ENCODE data around the gene TMEM87B. TPM values are rescaled to one million over a fixed set of nuclear protein-coding genes. Genes with fewer than 3 reads are reported as not detected.

The TMEM87B gene
- total and polyA plus RNA-seq, 10 of the 15 experiments (the other 5 are each of a cell fraction or from before 2014, with no cell fraction given): 5.7 to 20.6 (median 12.3) TPM

DNA sequence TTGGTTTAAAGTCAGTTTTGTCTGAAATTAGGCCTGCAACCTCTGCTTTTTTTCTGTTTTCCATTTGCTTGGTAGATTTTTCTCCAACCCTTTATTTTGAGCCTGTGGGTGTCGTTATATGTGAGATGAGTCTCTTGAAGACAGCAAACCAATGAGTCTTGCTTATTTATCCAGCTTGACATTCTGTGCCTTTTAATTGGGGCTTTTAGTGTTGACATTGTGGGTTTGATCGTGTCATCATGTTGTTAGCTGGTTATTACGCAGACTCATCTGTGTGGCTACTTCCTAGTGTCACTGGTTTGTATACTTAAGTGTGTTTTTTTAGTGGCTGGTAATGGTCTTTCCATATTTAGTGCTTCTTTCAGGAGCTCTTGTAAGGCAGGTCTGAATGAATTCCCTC lies 18.8 kb downstream of the TMEM87B start:
- DNase-seq (ENCODE audit: low read depth, low spot score) (no peak), FAIRE-seq (no peak), ATAC-seq (no peak)
- SMC1A ChIA-PET (ENCODE audit: uncharacterized antibody, unreplicated experiment): interaction anchor here (3.3 kb wide), 1 partner anchor 11 kb away, joined by 10 read pairs; no protein-coding TSS in a partner anchor
- CTCF ChIA-PET: interaction anchor here (1.1 to 1.3 kb wide), 2 partner anchors 10 to 12 kb away, joined by 3 to 4 read pairs; no protein-coding TSS in a partner anchor
- TF ChIP-seq HDAC2 (IDR thresholded peaks at IDR 0.05): no peak
- no peak for TF ChIP-seq CHD1 (IDR thresholded peaks at IDR 0.05; ENCODE audit: low read depth, low read length)
- TF ChIP-seq BHLHE40 (IDR thresholded peaks at IDR 0.05; ENCODE audit: borderline replicate concordance in 1 of 2, low read depth in 2 of 2, low read length in 1 of 2): no peak
- TF ChIP-seq CBX5 (IDR thresholded peaks at IDR 0.05; ENCODE audit: low read depth): peak; percentile 49; the same call in 1 of the 2 replicates
- Histone ChIP-seq H3K4me2 (ENCODE audit: control insufficient read depth, insufficient read depth) (no peak overlapping the region), H3K9ac (ENCODE audit: control insufficient read depth, insufficient read depth, low read length) (no peak overlapping the region), H3K27ac (ENCODE audit: control insufficient read depth, insufficient read depth) (no peak overlapping the region), H3K4me1 (ENCODE audit: control insufficient read depth, insufficient read depth, low read length) (peaks cover 9% of the 10 kb centered on the region), H3K36me3 (ENCODE audit: control insufficient read depth in 2 of 2, insufficient read depth in 2 of 2, low read length in 1 of 2) (peaks cover 7 to 14% of the 10 kb centered on the region in 2 experiments; a peak in 3 of 4 replicates), H4K20me1 (ENCODE audit: control insufficient read depth, insufficient read depth) (no peaks in the 10 kb centered on the region), H2AFZ (ENCODE audit: control insufficient read depth, low read depth, low read length) (no peak overlapping the region), H3K27me3 (replicated peaks in 1 of 2; ENCODE audit: control insufficient read depth in 2 of 2, insufficient read depth in 2 of 2, low read length in 1 of 2) (no peaks in the 10 kb centered on the region), H3K9me3 (replicated peaks; ENCODE audit: control insufficient read depth, insufficient read depth, low read length) (peaks cover 14% of the 10 kb centered on the region), H3K79me2 (ENCODE audit: control insufficient read depth, insufficient read depth, low read length) (peaks cover 3% of the 10 kb centered on the region; the same call in 1 of the 2 replicates), H3K4me3 (no peak overlapping the region)
- in situ Hi-C loops (cut with MboI): no loop called here
- no TSS peak for BruUV-seq (replicated peaks)
- intact Hi-C loops (cut with micrococcal nuclease; ENCODE audit: unreplicated experiment): no loop called here
- RAD21 ChIA-PET (ENCODE audit: unreplicated experiment): no interaction called here
- POLR2A ChIA-PET: no interaction called here
- 80% methylated on average over 3 of the region's 3 CpGs for WGBS (ENCODE audit: insufficient coverage, insufficient replicate concordance, low lambda C conversion rate, missing lambda C conversion rate)

- Histone ChIP-seq H3K79me2 (ENCODE audit: control insufficient read depth, insufficient read depth, low read length) (peaks cover 3% of the 10 kb centered on the region; the same call in 1 of the 2 replicates), H3K4me1 (ENCODE audit: control insufficient read depth, insufficient read depth, low read length) (peaks cover 9% of the 10 kb centered on the region), H2AFZ (ENCODE audit: control insufficient read depth, low read depth, low read length) (no peak overlapping the region), H3K9ac (ENCODE audit: control insufficient read depth, insufficient read depth, low read length) (no peak overlapping the region), H3K27me3 (replicated peaks in 1 of 2; ENCODE audit: control insufficient read depth in 2 of 2, insufficient read depth in 2 of 2, low read length in 1 of 2) (no peaks in the 10 kb centered on the region), H4K20me1 (ENCODE audit: control insufficient read depth, insufficient read depth) (no peaks in the 10 kb centered on the region), H3K4me2 (ENCODE audit: control insufficient read depth, insufficient read depth) (no peak overlapping the region), H3K9me3 (replicated peaks; ENCODE audit: control insufficient read depth, insufficient read depth, low read length) (peaks cover 13% of the 10 kb centered on the region), H3K4me3 (no peak overlapping the region), H3K36me3 (ENCODE audit: control insufficient read depth in 2 of 2, insufficient read depth in 2 of 2, low read length in 1 of 2) (peaks cover 7 to 14% of the 10 kb centered on the region in 2 experiments), H3K27ac (ENCODE audit: control insufficient read depth, insufficient read depth) (no peak overlapping the region)
- SMC1A ChIA-PET (ENCODE audit: uncharacterized antibody, unreplicated experiment): interaction anchor here (1.3 to 3.3 kb wide), 2 partner anchors 11 to 41 kb away, joined by 3 to 10 read pairs; no protein-coding TSS in a partner anchor
- 79% methylated on average over 1 of the region's 1 CpG for WGBS (ENCODE audit: insufficient coverage, insufficient replicate concordance, low lambda C conversion rate, missing lambda C conversion rate)
- ATAC-seq (no peak), FAIRE-seq (no peak), DNase-seq (ENCODE audit: low read depth, low spot score) (no peak)
- intact Hi-C loops (cut with micrococcal nuclease; ENCODE audit: unreplicated experiment) (no loop called here), in situ Hi-C loops (cut with MboI) (no loop called here)
- POLR2A ChIA-PET: no interaction called here
- no TSS peak for BruUV-seq (replicated peaks)
- RAD21 ChIA-PET (ENCODE audit: unreplicated experiment): no interaction called here
- CTCF ChIA-PET: interaction anchor here (0.6 to 1.3 kb wide), 5 partner anchors 11 to 155 kb away, joined by 3 to 4 read pairs (median 3); no protein-coding TSS in a partner anchor
- TF ChIP-seq NR2C1 (IDR thresholded peaks at IDR 0.05): no peak
- TF ChIP-seq NFYA (IDR thresholded peaks at IDR 0.05; ENCODE audit: borderline replicate concordance, low read depth, low read length): no peak
- no peak for TF ChIP-seq NBN (IDR thresholded peaks at IDR 0.05)
- TF ChIP-seq ZNF24 (IDR thresholded peaks at IDR 0.05): no peak
- TF ChIP-seq ASH2L (IDR thresholded peaks at IDR 0.05; ENCODE audit: borderline replicate concordance, low read depth): no peak
- TF ChIP-seq HDAC2 (IDR thresholded peaks at IDR 0.05): no peak
- TF ChIP-seq, protein P1, sequence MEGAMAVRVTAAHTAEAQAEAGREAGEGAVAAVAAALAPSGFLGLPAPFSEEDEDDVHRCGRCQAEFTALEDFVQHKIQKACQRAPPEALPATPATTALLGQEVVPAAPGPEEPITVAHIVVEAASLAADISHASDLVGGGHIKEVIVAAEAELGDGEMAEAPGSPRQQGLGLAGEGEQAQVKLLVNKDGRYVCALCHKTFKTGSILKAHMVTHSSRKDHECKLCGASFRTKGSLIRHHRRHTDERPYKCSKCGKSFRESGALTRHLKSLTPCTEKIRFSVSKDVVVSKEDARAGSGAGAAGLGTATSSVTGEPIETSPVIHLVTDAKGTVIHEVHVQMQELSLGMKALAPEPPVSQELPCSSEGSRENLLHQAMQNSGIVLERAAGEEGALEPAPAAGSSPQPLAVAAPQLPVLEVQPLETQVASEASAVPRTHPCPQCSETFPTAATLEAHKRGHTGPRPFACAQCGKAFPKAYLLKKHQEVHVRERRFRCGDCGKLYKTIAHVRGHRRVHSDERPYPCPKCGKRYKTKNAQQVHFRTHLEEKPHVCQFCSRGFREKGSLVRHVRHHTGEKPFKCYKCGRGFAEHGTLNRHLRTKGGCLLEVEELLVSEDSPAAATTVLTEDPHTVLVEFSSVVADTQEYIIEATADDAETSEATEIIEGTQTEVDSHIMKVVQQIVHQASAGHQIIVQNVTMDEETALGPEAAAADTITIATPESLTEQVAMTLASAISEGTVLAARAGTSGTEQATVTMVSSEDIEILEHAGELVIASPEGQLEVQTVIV (IDR thresholded peaks at IDR 0.05; ENCODE audit: borderline replicate concordance, partially characterized antibody): no peak
- TF ChIP-seq TCF3 (IDR thresholded peaks at IDR 0.05; ENCODE audit: borderline replicate concordance, insufficient read depth, low read depth, low read length): no peak
- TF ChIP-seq ESRRA (IDR thresholded peaks at IDR 0.05; ENCODE audit: low read length): no peak
- TF ChIP-seq, protein P2, sequence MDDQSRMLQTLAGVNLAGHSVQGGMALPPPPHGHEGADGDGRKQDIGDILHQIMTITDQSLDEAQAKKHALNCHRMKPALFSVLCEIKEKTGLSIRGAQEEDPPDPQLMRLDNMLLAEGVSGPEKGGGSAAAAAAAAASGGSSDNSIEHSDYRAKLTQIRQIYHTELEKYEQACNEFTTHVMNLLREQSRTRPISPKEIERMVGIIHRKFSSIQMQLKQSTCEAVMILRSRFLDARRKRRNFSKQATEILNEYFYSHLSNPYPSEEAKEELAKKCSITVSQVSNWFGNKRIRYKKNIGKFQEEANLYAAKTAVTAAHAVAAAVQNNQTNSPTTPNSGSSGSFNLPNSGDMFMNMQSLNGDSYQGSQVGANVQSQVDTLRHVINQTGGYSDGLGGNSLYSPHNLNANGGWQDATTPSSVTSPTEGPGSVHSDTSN (IDR thresholded peaks at IDR 0.05; ENCODE audit: insufficient replicate concordance, low read depth, low read length): no peak
- no peak for TF ChIP-seq NFYB (IDR thresholded peaks at IDR 0.05; ENCODE audit: insufficient read depth, low read depth, low read length)
- TF ChIP-seq RAD51 (IDR thresholded peaks at IDR 0.05): no peak
Observed at GRCh38 chr2:112074506-112074905, 19.4 kb downstream of the TMEM87B start.
